SK-N-SH (cell line): ENCODE data around the gene ARHGEF6.

Source experiments
- CHD2 ChIP-seq: fragments of 150-350 bp; IDR thresholded peaks from 2 replicates; pipeline ENCODE4 v1.6.1; 2018; ENCODE audit warnings: low read length; ENCODE audit not compliant: partially characterized antibody
- FOXM1 ChIP-seq: IDR thresholded peaks from 2 replicates; pipeline ENCODE4 v1.4.0; 2012; ENCODE audit warnings: low read depth, mild to moderate bottlenecking
- JUND ChIP-seq: IDR thresholded peaks from 2 replicates; pipeline ENCODE4 v1.4.0; 2012
- NRF1 ChIP-seq: IDR thresholded peaks from 2 replicates; pipeline ENCODE4 v1.6.1; 2012; ENCODE audit warnings: low read depth, mild to moderate bottlenecking, low read length
- POLR2AphosphoS5 ChIP-seq: IDR thresholded peaks from 2 replicates; pipeline ENCODE4 v1.6.1; 2012; ENCODE audit warnings: low read depth, low read length
- RAD21 ChIP-seq: IDR thresholded peaks from 2 replicates; pipeline ENCODE4 v1.6.1; 2012; ENCODE audit warnings: mild to moderate bottlenecking, low read length
- RXRA ChIP-seq: IDR thresholded peaks from 2 replicates; pipeline ENCODE4 v1.4.0; 2012; ENCODE audit warnings: low read depth, mild to moderate bottlenecking, borderline replicate concordance
- SIN3A ChIP-seq: IDR thresholded peaks from 2 replicates; pipeline ENCODE4 v1.6.1; 2012; ENCODE audit warnings: low read depth, mild to moderate bottlenecking, low read length, moderate library complexity, borderline replicate concordance
- SMC3 ChIP-seq: IDR thresholded peaks from 2 replicates; pipeline ENCODE4 v1.6.1; 2012; ENCODE audit warnings: low read depth, low read length, improper control_type of control experiment
- TAF1 ChIP-seq: IDR thresholded peaks from 2 replicates; pipeline ENCODE4 v1.6.1; 2012; ENCODE audit warnings: low read depth, mild to moderate bottlenecking, low read length, moderate library complexity, borderline replicate concordance
- TF ChIP-seq, protein P1 (sequence below): fragments of 200-600 bp; sonication (generic); IDR thresholded peaks from 2 replicates; pipeline ENCODE4 v1.6.1; 2017; ENCODE audit warnings: antibody characterized with exemption, mild to moderate bottlenecking, moderate library complexity
- TF ChIP-seq, protein P2 (sequence below): IDR thresholded peaks from 2 replicates; pipeline ENCODE4; 2012

- no peak for TF ChIP-seq TAF1
- TF ChIP-seq RXRA: no peak
- no peak for TF ChIP-seq NRF1
- TF ChIP-seq, protein P1, sequence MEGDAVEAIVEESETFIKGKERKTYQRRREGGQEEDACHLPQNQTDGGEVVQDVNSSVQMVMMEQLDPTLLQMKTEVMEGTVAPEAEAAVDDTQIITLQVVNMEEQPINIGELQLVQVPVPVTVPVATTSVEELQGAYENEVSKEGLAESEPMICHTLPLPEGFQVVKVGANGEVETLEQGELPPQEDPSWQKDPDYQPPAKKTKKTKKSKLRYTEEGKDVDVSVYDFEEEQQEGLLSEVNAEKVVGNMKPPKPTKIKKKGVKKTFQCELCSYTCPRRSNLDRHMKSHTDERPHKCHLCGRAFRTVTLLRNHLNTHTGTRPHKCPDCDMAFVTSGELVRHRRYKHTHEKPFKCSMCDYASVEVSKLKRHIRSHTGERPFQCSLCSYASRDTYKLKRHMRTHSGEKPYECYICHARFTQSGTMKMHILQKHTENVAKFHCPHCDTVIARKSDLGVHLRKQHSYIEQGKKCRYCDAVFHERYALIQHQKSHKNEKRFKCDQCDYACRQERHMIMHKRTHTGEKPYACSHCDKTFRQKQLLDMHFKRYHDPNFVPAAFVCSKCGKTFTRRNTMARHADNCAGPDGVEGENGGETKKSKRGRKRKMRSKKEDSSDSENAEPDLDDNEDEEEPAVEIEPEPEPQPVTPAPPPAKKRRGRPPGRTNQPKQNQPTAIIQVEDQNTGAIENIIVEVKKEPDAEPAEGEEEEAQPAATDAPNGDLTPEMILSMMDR: no peak
- TF ChIP-seq RAD21: no peak
- TF ChIP-seq POLR2AphosphoS5: no peak
- no peak for TF ChIP-seq FOXM1
- TF ChIP-seq SMC3: no peak
- TF ChIP-seq, protein P2, sequence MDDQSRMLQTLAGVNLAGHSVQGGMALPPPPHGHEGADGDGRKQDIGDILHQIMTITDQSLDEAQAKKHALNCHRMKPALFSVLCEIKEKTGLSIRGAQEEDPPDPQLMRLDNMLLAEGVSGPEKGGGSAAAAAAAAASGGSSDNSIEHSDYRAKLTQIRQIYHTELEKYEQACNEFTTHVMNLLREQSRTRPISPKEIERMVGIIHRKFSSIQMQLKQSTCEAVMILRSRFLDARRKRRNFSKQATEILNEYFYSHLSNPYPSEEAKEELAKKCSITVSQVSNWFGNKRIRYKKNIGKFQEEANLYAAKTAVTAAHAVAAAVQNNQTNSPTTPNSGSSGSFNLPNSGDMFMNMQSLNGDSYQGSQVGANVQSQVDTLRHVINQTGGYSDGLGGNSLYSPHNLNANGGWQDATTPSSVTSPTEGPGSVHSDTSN: no peak
- no peak for TF ChIP-seq CHD2
- TF ChIP-seq JUND: no peak
- TF ChIP-seq SIN3A: no peak
Measured at GRCh38 chrX:136747003-136747986, 33.4 kb downstream of the ARHGEF6 start.
